AG04449 (cell line): ENCODE data around the gene ACOT8.

Source experiments
- CTCF ChIA-PET: fragments of 350-600 bp; formaldehyde crosslinking; extraction: SDS; loops from one replicate; lab custom pipeline; 2021; ENCODE audit warnings: antibody characterized with exemption; lab: Yijun Ruan, JAX
- POLR2A ChIA-PET: fragments of 400-600, 350-600 bp; formaldehyde crosslinking; extraction: SDS; loops from one replicate; lab custom pipeline; 2020; ENCODE audit warnings: antibody characterized with exemption, inconsistent platforms; lab: Yijun Ruan, JAX
- DNase-seq: peaks from one replicate; pipeline ENCODE4 v3.0.0-alpha.2; 2010; ENCODE audit warnings: low read depth, low spot score
- H3K4me3 ChIP-seq: 2 replicates; pipeline ENCODE4 v1.5.1; 2011; ENCODE audit warnings: low read depth, mild to moderate bottlenecking, control low read depth, low read length
- TF ChIP-seq, protein P1 (sequence below): IDR thresholded peaks from one replicate; pipeline ENCODE4 v1.5.1; 2011; ENCODE audit warnings: mild to moderate bottlenecking, moderate library complexity, low read length, control low read depth, inconsistent platforms; ENCODE audit not compliant: insufficient read depth; ENCODE audit errors: missing control alignments

ACOT8 gene

DNA sequence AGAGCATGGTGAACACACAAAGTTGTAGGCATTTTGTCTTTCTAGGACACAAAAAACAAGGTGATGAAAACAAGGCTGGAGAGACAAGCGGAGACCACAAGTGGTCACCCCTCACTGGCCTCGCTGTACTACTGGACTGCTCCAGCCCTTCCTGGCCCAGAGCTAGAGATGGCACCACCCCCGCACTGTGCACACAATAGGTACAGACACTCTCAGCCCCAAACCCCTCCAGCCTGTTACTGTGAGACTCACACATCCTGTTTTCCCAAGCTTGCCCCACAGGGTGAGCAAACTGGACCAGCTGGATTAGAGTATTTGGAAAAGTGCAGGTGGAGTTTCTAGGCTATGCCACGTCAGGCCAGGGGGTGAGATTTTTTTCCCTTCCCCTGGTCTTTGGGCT lies 15.4 kb upstream of the ACOT8 start:
- ChIA-PET POLR2A (no interaction called here), CTCF (interaction anchor here (0.6 kb wide), 1 partner anchor 22 kb away, joined by 3 read pairs; no protein-coding TSS in a partner anchor)
- DNase-seq = no peak
- no peak overlapping the region for H3K4me3 ChIP-seq
- TF ChIP-seq, protein P1, sequence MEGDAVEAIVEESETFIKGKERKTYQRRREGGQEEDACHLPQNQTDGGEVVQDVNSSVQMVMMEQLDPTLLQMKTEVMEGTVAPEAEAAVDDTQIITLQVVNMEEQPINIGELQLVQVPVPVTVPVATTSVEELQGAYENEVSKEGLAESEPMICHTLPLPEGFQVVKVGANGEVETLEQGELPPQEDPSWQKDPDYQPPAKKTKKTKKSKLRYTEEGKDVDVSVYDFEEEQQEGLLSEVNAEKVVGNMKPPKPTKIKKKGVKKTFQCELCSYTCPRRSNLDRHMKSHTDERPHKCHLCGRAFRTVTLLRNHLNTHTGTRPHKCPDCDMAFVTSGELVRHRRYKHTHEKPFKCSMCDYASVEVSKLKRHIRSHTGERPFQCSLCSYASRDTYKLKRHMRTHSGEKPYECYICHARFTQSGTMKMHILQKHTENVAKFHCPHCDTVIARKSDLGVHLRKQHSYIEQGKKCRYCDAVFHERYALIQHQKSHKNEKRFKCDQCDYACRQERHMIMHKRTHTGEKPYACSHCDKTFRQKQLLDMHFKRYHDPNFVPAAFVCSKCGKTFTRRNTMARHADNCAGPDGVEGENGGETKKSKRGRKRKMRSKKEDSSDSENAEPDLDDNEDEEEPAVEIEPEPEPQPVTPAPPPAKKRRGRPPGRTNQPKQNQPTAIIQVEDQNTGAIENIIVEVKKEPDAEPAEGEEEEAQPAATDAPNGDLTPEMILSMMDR = no peak

GRCh38 chr20:45867819-45868176 lies 10.6 kb upstream of the ACOT8 start:
- peak; percentile 45 for DNase-seq
- CTCF ChIA-PET = interaction anchor here (0.9 to 1.7 kb wide), 3 partner anchors 10 to 101 kb away, joined by 3 to 5 read pairs (median 4); no protein-coding TSS in a partner anchor
- TF ChIP-seq, protein P1 = no peak
- no peak overlapping the region for H3K4me3 ChIP-seq
- POLR2A ChIA-PET = interaction anchor here (0.9 kb wide), 1 partner anchor 13 kb away, joined by 3 read pairs; no protein-coding TSS in a partner anchor

DNA sequence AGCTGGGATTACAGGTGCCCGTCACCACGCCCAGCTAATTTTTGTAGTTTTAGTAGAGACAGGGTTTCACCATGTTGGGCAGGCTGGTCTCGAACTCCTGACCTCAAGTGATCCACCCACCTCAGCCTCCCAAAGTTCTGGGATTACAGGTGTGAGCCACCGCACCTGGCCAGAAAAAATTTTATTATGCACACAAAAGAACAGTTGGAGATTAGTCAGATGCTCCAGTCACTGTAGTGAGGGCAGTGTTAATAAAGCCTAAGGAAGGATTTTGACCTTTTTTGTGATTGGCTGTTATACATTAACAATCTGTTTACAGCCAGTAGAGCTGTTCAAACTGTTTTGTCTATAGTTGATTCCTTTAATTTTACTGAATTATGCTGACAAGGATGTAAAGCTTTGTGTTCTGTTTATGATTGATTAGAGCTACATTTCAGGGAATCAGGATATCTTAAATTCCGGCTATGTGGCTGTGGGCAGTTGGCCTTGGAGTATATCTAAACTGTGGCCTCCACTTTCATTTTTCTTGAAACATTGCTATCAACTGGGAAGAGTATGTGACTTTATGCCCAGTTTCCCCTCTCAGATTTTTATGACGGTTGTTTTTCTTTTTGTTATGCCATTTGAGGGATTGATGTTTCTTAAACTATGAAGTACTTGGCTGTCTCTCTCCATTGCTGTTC lies 10.1 kb upstream of the ACOT8 start:
- TF ChIP-seq, protein P1 = no peak
- no peak for DNase-seq
- CTCF ChIA-PET = interaction anchor here (0.9 to 1.7 kb wide), 4 partner anchors 9 to 102 kb away, joined by 3 to 5 read pairs (median 4); no protein-coding TSS in a partner anchor
- H3K4me3 ChIP-seq = no peak overlapping the region
- POLR2A ChIA-PET = interaction anchor here (0.9 kb wide), 1 partner anchor 13 kb away, joined by 3 read pairs; no protein-coding TSS in a partner anchor

DNA sequence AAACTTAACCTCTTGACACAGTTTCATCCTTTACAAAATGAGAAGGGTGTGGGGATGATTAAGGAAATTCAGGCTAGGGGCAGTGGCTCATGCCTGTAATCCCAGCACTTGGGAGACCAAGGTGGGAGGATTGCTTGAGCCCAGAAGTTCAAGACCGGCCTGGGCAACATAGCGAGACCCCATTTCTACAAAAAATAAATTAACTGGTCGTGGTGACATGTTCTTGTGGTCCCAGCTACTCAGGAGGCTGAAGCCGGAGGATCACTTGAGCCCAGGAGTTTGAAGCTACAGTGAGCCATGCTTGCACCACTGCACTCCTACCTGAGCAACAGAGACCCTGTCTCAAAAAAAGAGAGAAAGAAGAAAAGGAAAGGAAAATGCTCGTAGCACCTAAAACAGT lies 9.3 kb upstream of the ACOT8 start:
- ChIA-PET POLR2A (no interaction called here), CTCF (interaction anchor here (1.0 to 1.7 kb wide), 3 partner anchors 8 to 67 kb away, joined by 3 to 5 read pairs (median 3); no protein-coding TSS in a partner anchor)
- TF ChIP-seq, protein P1 = no peak
- H3K4me3 ChIP-seq = no peak overlapping the region
- no peak for DNase-seq

- no peak for DNase-seq
- POLR2A ChIA-PET = interaction anchor here (0.8 kb wide), 1 partner anchor 11 kb away, joined by 4 read pairs; no protein-coding TSS in a partner anchor
- no peak overlapping the region for H3K4me3 ChIP-seq
- CTCF ChIA-PET = no interaction called here
- TF ChIP-seq, protein P1 = no peak
Observed at GRCh38 chr20:45863543-45864470, 6.6 kb upstream of the ACOT8 start.
